ENCODE measurements around the gene BNC2.

DNA sequence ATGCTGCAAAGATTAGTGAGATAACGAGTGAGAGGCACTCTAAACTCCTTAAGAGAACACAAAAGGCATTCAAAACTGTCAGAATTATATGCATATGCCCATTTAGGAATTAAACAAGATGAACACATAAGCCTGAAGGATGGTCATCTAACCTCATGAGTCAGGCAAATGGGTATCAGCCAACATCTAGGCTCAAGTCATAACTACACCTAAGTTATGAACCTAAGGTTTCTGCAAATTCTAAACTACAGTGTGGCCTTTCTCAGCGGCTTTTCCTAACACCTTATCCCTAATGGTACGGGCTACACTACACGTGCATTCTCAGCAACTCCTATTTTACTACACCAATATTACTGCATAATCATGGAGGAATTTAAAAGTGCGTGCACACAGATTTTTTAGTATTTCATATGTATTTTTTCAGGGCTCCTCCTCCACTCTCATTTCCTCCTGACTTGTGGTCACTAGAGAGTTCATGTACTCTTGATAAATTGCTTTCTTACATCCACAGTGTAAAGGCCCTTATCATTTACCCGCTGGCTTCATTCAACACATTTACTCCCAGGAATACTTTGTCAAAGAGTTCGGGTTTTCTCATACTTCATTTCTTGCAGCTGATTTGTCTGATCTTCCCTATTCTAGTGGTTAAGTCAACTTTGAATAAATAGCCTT is 316.5 kb downstream of the BNC2 start:
- no peak for TF ChIP-seq CTCF (conservative IDR thresholded peaks at IDR 0.05)
- TF ChIP-seq EZH2 (IDR thresholded peaks at IDR 0.05; ENCODE audit: low read depth) = no peak

Data from PC-9 (cell line).